ENCODE measurements around the gene SCN4A. TPM values are rescaled to one million over a fixed set of nuclear protein-coding genes. Genes with fewer than 3 reads are reported as not detected.
"Not testable (repeated sequence)": the region's sequence is repeated elsewhere in the genome, so short reads cannot be mapped to it uniquely, and the experiment has no call there.

SCN4A gene
- 1 to 10 TPM in 1 of 4 donors, under 1 TPM in 3; 0.80 to 1.5 (median 0.81) TPM for total RNA-seq

GRCh38 chr17:63972796-63973195 is at the start of gene SCN4A:
TSS of gene SCN4A (minus strand) at chr17:63972918. CDS start at chr17:63972841, 77 bp downstream.
- no peak within 1 kb of the TSS for H3K4me3 ChIP-seq (ENCODE audit: low read depth, poor library complexity, severe bottlenecking)
- intact Hi-C loops (cut with DNase I; ENCODE audit: low total_unique reads) = no loop called here
- WGBS, 2 donors = 96% methylated on average over 4 to 10 of the region's 14 CpGs
- TF ChIP-seq POLR2A (IDR thresholded peaks at IDR 0.05) (no peak), CTCF (IDR thresholded peaks at IDR 0.05) (no peak)
- DNase-seq (ENCODE audit: low spot score in 2 of 2) = no peak

- DNase-seq (ENCODE audit: low spot score in 2 of 2) = peak; percentile 54 to 94
- intact Hi-C loops (cut with DNase I; ENCODE audit: low total_unique reads) = loop anchor here (10.0 kb wide), 1 partner anchor 105 kb away; the partner anchor contains the start of genes CSHL1 and GH1
- WGBS, 2 donors = 18 to 19% methylated on average over 23 of the region's 23 CpGs
- peak within 1 kb of the TSS; percentile 3 for H3K4me3 ChIP-seq (ENCODE audit: low read depth, poor library complexity, severe bottlenecking)
- TF ChIP-seq POLR2A (IDR thresholded peaks at IDR 0.05) (no peak), CTCF (IDR thresholded peaks at IDR 0.05) (no peak)
These were observed 47.5 kb upstream of the SCN4A start, which contains the start of gene ICAM2 for GRCh38 chr17:64020056-64020766. TSS of gene ICAM2 (minus strand) at chr17:64020633. CDS start at chr17:64006691, 13,942 bp downstream.

GRCh38 chr17:64019551-64019961 is 46.8 kb upstream of the SCN4A start:
- H3K4me3 ChIP-seq (ENCODE audit: low read depth, poor library complexity, severe bottlenecking); intact Hi-C loops (cut with DNase I; ENCODE audit: low total_unique reads): not testable (repeated sequence)
- WGBS, 2 donors = 70 to 75% methylated on average over 9 of the region's 9 CpGs

GRCh38 chr17:64017381-64017980 is 44.8 kb upstream of the SCN4A start:
- TF ChIP-seq POLR2A (IDR thresholded peaks at IDR 0.05) (no peak), CTCF (IDR thresholded peaks at IDR 0.05) (no peak)
- H3K4me3 ChIP-seq (ENCODE audit: low read depth, poor library complexity, severe bottlenecking) = no peak overlapping the region
- intact Hi-C loops (cut with DNase I; ENCODE audit: low total_unique reads) = no loop called here
- DNase-seq (ENCODE audit: low spot score in 2 of 2) = no peak
- WGBS, 2 donors = 81 to 88% methylated on average over 2 of the region's 2 CpGs

More at GRCh38 chr17:64019551-64019961, 46.8 kb upstream of the SCN4A start:
- peak in 1 of 2 donors; percentile 45 for DNase-seq (ENCODE audit: low spot score in 2 of 2)

GRCh38 chr17:64016974-64017373 is 44.3 kb upstream of the SCN4A start:
- intact Hi-C loops (cut with DNase I; ENCODE audit: low total_unique reads) = no loop called here
- no peak for DNase-seq (ENCODE audit: low spot score in 2 of 2)
- TF ChIP-seq POLR2A (IDR thresholded peaks at IDR 0.05) = no peak
- 74 to 75% methylated on average over 3 of the region's 3 CpGs for WGBS, 2 donors
- no peak overlapping the region for H3K4me3 ChIP-seq (ENCODE audit: low read depth, poor library complexity, severe bottlenecking)

- DNase-seq (ENCODE audit: low spot score in 2 of 2) = peak in 1 of 2 donors; percentile 64
- TF ChIP-seq POLR2A (IDR thresholded peaks at IDR 0.05) (no peak), CTCF (IDR thresholded peaks at IDR 0.05) (no peak)
- 49 to 53% methylated on average over 5 of the region's 5 CpGs for WGBS, 2 donors
- H3K4me3 ChIP-seq (ENCODE audit: low read depth, poor library complexity, severe bottlenecking) = no peak overlapping the region
- intact Hi-C loops (cut with DNase I; ENCODE audit: low total_unique reads) = no loop called here
These were observed 43.6 kb upstream of the SCN4A start for GRCh38 chr17:64016231-64016784.
